Fibroblast of lung (primary cell): ENCODE results near the gene ACP5. TPM values are rescaled to one million over a fixed set of nuclear protein-coding genes. Genes with fewer than 3 reads are reported as not detected.
A peak's percentile ranks its signal among the peaks of the same experiment; 100 is the strongest.
"Not testable (repeated sequence)": the region's sequence is repeated elsewhere in the genome, so short reads cannot be mapped to it uniquely, and the experiment has no call there.

Experiments
- DNase-seq, 2 donors: peaks; one replicate each; pipeline versions ENCODE4 v3.0.0 to v3.0.0-alpha.2; 2010; ENCODE audit warnings: low read depth in 2 of 2
- H2AFZ ChIP-seq: 2 replicates; pipeline ENCODE4 v1.5.1; 2012; ENCODE audit warnings: low read length, control low read depth, inconsistent platforms
- H3K27ac ChIP-seq: 2 replicates; pipeline ENCODE4 v1.5.1; 2011; ENCODE audit warnings: low read length, control low read depth; ENCODE audit not compliant: insufficient read depth
- H3K27me3 ChIP-seq: 2 replicates; pipeline ENCODE4 v1.5.1; 2011; ENCODE audit warnings: mild to moderate bottlenecking, low read length; ENCODE audit not compliant: control insufficient read depth, insufficient read depth
- H3K36me3 ChIP-seq: 2 replicates; pipeline ENCODE4 v1.5.1; 2011; ENCODE audit warnings: low read length; ENCODE audit not compliant: control insufficient read depth, insufficient read depth
- H3K4me1 ChIP-seq: 2 replicates; pipeline ENCODE4 v1.5.1; 2011; ENCODE audit warnings: low read length; ENCODE audit not compliant: control insufficient read depth, insufficient read depth; ENCODE audit errors: extremely low read depth
- H3K4me2 ChIP-seq: 2 replicates; pipeline ENCODE4 v1.5.1; 2011; ENCODE audit warnings: low read length, control low read depth; ENCODE audit not compliant: insufficient read depth; ENCODE audit errors: extremely low read depth
- H3K4me3 ChIP-seq, 4 experiments: fragments of 200-600 bp in 1 of 4; sonication (generic) in 1 of 4; replicated peaks in 1 of 4; 2 replicates each; pipeline ENCODE4 v1.5.1; 2011 to 2016; ENCODE audit warnings: low read length in 4 of 4, low read depth in 3 of 4, mild to moderate bottlenecking in 3 of 4, control low read depth in 2 of 4, inconsistent platforms in 1 of 4, mixed read lengths in 1 of 4; ENCODE audit not compliant: insufficient read depth in 1 of 4; ENCODE audit errors: control extremely low read depth in 1 of 4
- H3K79me2 ChIP-seq: 2 replicates; pipeline ENCODE4 v1.5.1; 2012; ENCODE audit warnings: mild to moderate bottlenecking, low read length, inconsistent platforms; ENCODE audit not compliant: control insufficient read depth, insufficient read depth
- H3K9ac ChIP-seq: 2 replicates; pipeline ENCODE4 v1.5.1; 2011; ENCODE audit warnings: mild to moderate bottlenecking, low read length, control low read depth; ENCODE audit not compliant: insufficient read depth
- H3K9me3 ChIP-seq: 2 replicates; pipeline ENCODE4 v1.5.1; 2012; ENCODE audit warnings: low read depth, low read length; ENCODE audit not compliant: control insufficient read depth, insufficient read depth
- H4K20me1 ChIP-seq: 2 replicates; pipeline ENCODE4 v1.5.1; 2011; ENCODE audit warnings: low read length; ENCODE audit not compliant: control insufficient read depth, insufficient read depth; ENCODE audit errors: extremely low read depth
- CTCF ChIP-seq, 2 donors: IDR thresholded peaks in 1 of 2; conservative IDR thresholded peaks in 1 of 2; 1 replicate in 1 of 2; 2 replicates in 1 of 2; pipeline ENCODE4 v1.5.1; 2011 to 2012; ENCODE audit warnings: low read length in 2 of 2, control low read depth in 1 of 2, inconsistent platforms in 1 of 2, low read depth in 1 of 2, mild to moderate bottlenecking in 1 of 2
- EZH2 ChIP-seq: IDR thresholded peaks from 2 replicates; pipeline ENCODE4 v1.5.1; 2012; ENCODE audit warnings: low read length, control low read depth, mild to moderate bottlenecking; ENCODE audit errors: missing control alignments
- polyA minus RNA-seq: library from RNA; depleted of rRNA, polyadenylated mRNA; stranded (reverse); fragments of >200 nt; gene quantifications from 2 replicates; pipeline ENCODE4 v1.2.3, GENCODE V29; 2011; ENCODE audit warnings: low replicate concordance
- polyA plus RNA-seq, 2 donors: library from polyadenylated mRNA; depleted of rRNA in 1 of 2; stranded (reverse) in 1 of 2; unstranded in 1 of 2; fragments of >200 nt; gene quantifications; 2 replicates each; pipeline ENCODE4 v1.2.1, GENCODE V29; 2011 to 2012; ENCODE audit warnings: missing spikeins in 1 of 2
- total RNA-seq: library from RNA; depleted of rRNA; stranded (reverse); fragments of >200 nt; gene quantifications from 2 replicates; pipeline ENCODE4 v1.2.1, GENCODE V29; 2014

ACP5 gene
- total RNA-seq (1.2 and 2.6 TPM in 2 replicates), polyA plus RNA-seq (0.19 and 2.2 TPM in 2 replicates), polyA minus RNA-seq (11.8 TPM in 1 of 2 replicates, not detected in the other)
- 0.33 and 2.7 TPM in 2 replicates for polyA plus RNA-seq (2012)

GRCh38 chr19:11577451-11578257 lies at the start of gene ACP5:
TSS of gene ACP5 (minus strand) at chr19:11577645. CDS start at chr19:11577317, 328 bp downstream.
- H2AFZ ChIP-seq, result peak within 1 kb of the TSS; percentile 29
- peaks cover 2% of the 10 kb centered on the region for H3K4me1 ChIP-seq
- DNase-seq, result no peak
- peak within 1 kb of the TSS in 1 of 4 experiments; percentile 2 for H3K4me3 ChIP-seq
- H4K20me1 ChIP-seq, result no peaks in the 10 kb centered on the region
- H3K27ac ChIP-seq, result no peak within 1 kb of the TSS
- no peak within 1 kb of the TSS for H3K9ac ChIP-seq
- H3K79me2 ChIP-seq, result no peaks in the 10 kb centered on the region
- no peak for TF ChIP-seq CTCF (conservative IDR thresholded peaks at IDR 0.05 in 1 of 2, IDR thresholded peaks at IDR 0.05 in 1 of 2; ENCODE audit: low read depth in 1 of 2, low read length in 2 of 2)
- TF ChIP-seq EZH2, result no peak
- peaks cover 3% of the 10 kb centered on the region for H3K27me3 ChIP-seq
- H3K9me3 ChIP-seq, result no peaks in the 10 kb centered on the region
- no peaks in the 10 kb centered on the region for H3K36me3 ChIP-seq
- no peak within 1 kb of the TSS for H3K4me2 ChIP-seq

DNA sequence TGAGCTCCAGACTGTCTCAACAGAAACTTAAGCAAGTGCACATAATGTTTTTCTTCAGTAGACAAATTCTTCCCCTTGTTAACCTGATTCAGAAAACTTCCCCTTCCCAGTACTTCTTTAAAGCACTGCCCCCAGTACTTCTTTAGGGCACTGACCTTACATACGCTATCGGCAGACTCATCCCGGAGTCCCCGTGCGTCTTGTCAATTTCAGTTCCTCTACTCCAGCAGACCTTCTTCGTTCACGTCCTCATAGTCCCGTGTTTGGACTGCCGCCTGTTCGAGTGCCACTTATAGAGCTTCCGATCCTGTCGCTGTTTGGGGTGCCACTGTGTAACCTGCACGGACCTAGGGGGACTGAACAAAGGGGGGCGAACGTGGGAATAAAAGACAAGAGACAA lies 48.8 kb upstream of the ACP5 start:
- H3K9ac ChIP-seq, result no peak overlapping the region
- TF ChIP-seq CTCF (conservative IDR thresholded peaks at IDR 0.05 in 1 of 2, IDR thresholded peaks at IDR 0.05 in 1 of 2; ENCODE audit: low read depth in 1 of 2, low read length in 2 of 2) (no peak), EZH2 (no peak)
- H4K20me1 ChIP-seq, result no peaks in the 10 kb centered on the region
- no peaks in the 10 kb centered on the region for H3K79me2 ChIP-seq
- DNase-seq, result no peak
- no peaks in the 10 kb centered on the region for H3K9me3 ChIP-seq
- no peak overlapping the region for H3K4me3 ChIP-seq
- H3K4me1 ChIP-seq, result no peaks in the 10 kb centered on the region
- H3K4me2 ChIP-seq, result no peak overlapping the region
- no peak overlapping the region for H3K27ac ChIP-seq
- H3K27me3 ChIP-seq, result no peaks in the 10 kb centered on the region
- H3K36me3 ChIP-seq, result no peaks in the 10 kb centered on the region
- no peak overlapping the region for H2AFZ ChIP-seq

GRCh38 chr19:11624069-11624463 lies 46.6 kb upstream of the ACP5 start:
- Histone ChIP-seq H3K4me1 (no peaks in the 10 kb centered on the region), H3K27ac (no peak overlapping the region), H3K79me2 (no peaks in the 10 kb centered on the region), H2AFZ (no peak overlapping the region), H3K9ac (no peak overlapping the region), H4K20me1 (no peaks in the 10 kb centered on the region), H3K4me3 (no peak overlapping the region), H3K4me2 (peak overlapping the region; percentile 88), H3K9me3 (no peaks in the 10 kb centered on the region), H3K27me3 (no peaks in the 10 kb centered on the region), H3K36me3 (peaks cover 12% of the 10 kb centered on the region)
- no peak for TF ChIP-seq EZH2
- DNase-seq, result peak; percentile 40 to 84

DNA sequence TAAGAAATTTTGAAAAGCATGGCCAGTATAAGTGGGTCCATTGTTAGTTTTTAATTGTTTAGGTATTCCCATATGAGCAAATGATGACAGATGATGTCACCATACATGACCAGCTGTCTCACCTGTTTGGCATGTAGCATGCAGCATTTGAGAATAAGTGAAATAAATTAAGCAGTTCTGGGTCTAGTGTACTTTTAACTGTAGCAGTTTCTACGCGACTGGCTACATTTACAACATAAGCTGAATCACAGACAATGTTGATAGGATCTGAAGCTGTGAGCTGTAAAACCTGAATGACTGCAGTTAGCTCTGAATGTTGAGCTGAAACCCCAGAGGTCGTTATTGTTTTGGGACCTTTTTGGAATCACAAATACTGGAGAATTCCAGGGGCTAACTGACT lies 45.0 kb upstream of the ACP5 start:
- peak in 1 of 2 donors; percentile 27 for DNase-seq
- H2AFZ ChIP-seq, H3K4me3 ChIP-seq, H3K9me3 ChIP-seq, H3K9ac ChIP-seq, H4K20me1 ChIP-seq, H3K4me2 ChIP-seq, H3K4me1 ChIP-seq, H3K79me2 ChIP-seq, H3K27ac ChIP-seq, H3K27me3 ChIP-seq: not testable (repeated sequence)
- peaks cover 14% of the 10 kb centered on the region for H3K36me3 ChIP-seq
